ENCODE results near the gene AP2A2.

AP2A2 gene

GRCh38 chr11:924406-925157 is 1.1 kb upstream of the AP2A2 start:
- no peak for DNase-seq (ENCODE audit: low read depth in 2 of 2)

- no peak for DNase-seq (ENCODE audit: low read depth in 2 of 2)
These were observed 543 bp upstream of the AP2A2 start for GRCh38 chr11:925158-925495.

GRCh38 chr11:926341-926916 is 759 bp downstream of the AP2A2 start:
- DNase-seq (ENCODE audit: low read depth in 2 of 2) = no peak

- DNase-seq (ENCODE audit: low read depth in 2 of 2) = no peak
These were observed 2.2 kb downstream of the AP2A2 start for GRCh38 chr11:927871-928270.

GRCh38 chr11:928786-929185 is 3.1 kb downstream of the AP2A2 start:
- no peak for DNase-seq (ENCODE audit: low read depth in 2 of 2)

- DNase-seq (ENCODE audit: low read depth in 2 of 2) = no peak
These were observed 3.7 kb downstream of the AP2A2 start for GRCh38 chr11:929405-929804.

- no peak for DNase-seq (ENCODE audit: low read depth in 2 of 2)
These were observed 5.7 kb downstream of the AP2A2 start for GRCh38 chr11:931385-931784.

GRCh38 chr11:932435-932834 is 6.8 kb downstream of the AP2A2 start:
- DNase-seq (ENCODE audit: low read depth in 2 of 2) = no peak

GRCh38 chr11:933142-933851 is 7.6 kb downstream of the AP2A2 start:
- no peak for DNase-seq (ENCODE audit: low read depth in 2 of 2)

- DNase-seq (ENCODE audit: low read depth in 2 of 2) = no peak
These were observed 8.3 kb downstream of the AP2A2 start for GRCh38 chr11:933936-934335.

GRCh38 chr11:934527-934926 is 8.9 kb downstream of the AP2A2 start:
- DNase-seq (ENCODE audit: low read depth in 2 of 2) = no peak

GRCh38 chr11:936199-936598 is 10.5 kb downstream of the AP2A2 start:
- DNase-seq (ENCODE audit: low read depth in 2 of 2) = no peak

- DNase-seq (ENCODE audit: low read depth in 2 of 2) = no peak
These were observed 12.2 kb downstream of the AP2A2 start for GRCh38 chr11:937841-938261.

- DNase-seq (ENCODE audit: low read depth in 2 of 2) = no peak
These were observed 14.9 kb downstream of the AP2A2 start for GRCh38 chr11:940496-941135.

GRCh38 chr11:942823-943222 is 17.2 kb downstream of the AP2A2 start:
- DNase-seq (ENCODE audit: low read depth in 2 of 2) = no peak

- DNase-seq (ENCODE audit: low read depth in 2 of 2) = no peak
These were observed 19.2 kb downstream of the AP2A2 start for GRCh38 chr11:944711-945470.

GRCh38 chr11:945986-946385 is 20.3 kb downstream of the AP2A2 start:
- no peak for DNase-seq (ENCODE audit: low read depth in 2 of 2)

GRCh38 chr11:947744-948143 is 22.1 kb downstream of the AP2A2 start:
- DNase-seq (ENCODE audit: low read depth in 2 of 2) = no peak

GRCh38 chr11:951507-951906 is 25.8 kb downstream of the AP2A2 start:
- DNase-seq (ENCODE audit: low read depth in 2 of 2) = no peak

GRCh38 chr11:952406-953385 is 27.0 kb downstream of the AP2A2 start:
- no peak for DNase-seq (ENCODE audit: low read depth in 2 of 2)

- DNase-seq (ENCODE audit: low read depth in 2 of 2) = no peak
These were observed 27.8 kb downstream of the AP2A2 start for GRCh38 chr11:953512-953911.

Measured in activated CD8-positive, alpha-beta memory T cell treated with anti-CD3 and anti-CD28 coated beads for 4 hours (primary cell).